ENCODE data around the gene INPP5B. TPM values are rescaled to one million over a fixed set of nuclear protein-coding genes. Genes with fewer than 3 reads are reported as not detected.
"Not testable (repeated sequence)": the region's sequence is repeated elsewhere in the genome, so short reads cannot be mapped to it uniquely, and the experiment has no call there.

INPP5B gene
- total and polyA plus RNA-seq, 9 donors = 9.1 to 14.2 (median 9.7) TPM

GRCh38 chr1:37948841-37949240, 2.0 kb upstream of the INPP5B start:
- Histone ChIP-seq H3K4me3 (ENCODE audit: low read length) (no peak overlapping the region), H3K36me3 (ENCODE audit: control insufficient read depth, insufficient read depth, low read length) (peaks cover 3% of the 10 kb centered on the region), H3K27ac (ENCODE audit: low read length) (no peak overlapping the region), H3K27me3 (ENCODE audit: control insufficient read depth, insufficient read depth, low read length) (no peaks in the 10 kb centered on the region), H3K9me3 (replicated peaks; ENCODE audit: control insufficient read depth, low read depth, low read length) (no peaks in the 10 kb centered on the region), H3K4me1 (ENCODE audit: control insufficient read depth, insufficient read depth, low read length) (peaks cover 16% of the 10 kb centered on the region)
- no peak for DNase-seq

DNA sequence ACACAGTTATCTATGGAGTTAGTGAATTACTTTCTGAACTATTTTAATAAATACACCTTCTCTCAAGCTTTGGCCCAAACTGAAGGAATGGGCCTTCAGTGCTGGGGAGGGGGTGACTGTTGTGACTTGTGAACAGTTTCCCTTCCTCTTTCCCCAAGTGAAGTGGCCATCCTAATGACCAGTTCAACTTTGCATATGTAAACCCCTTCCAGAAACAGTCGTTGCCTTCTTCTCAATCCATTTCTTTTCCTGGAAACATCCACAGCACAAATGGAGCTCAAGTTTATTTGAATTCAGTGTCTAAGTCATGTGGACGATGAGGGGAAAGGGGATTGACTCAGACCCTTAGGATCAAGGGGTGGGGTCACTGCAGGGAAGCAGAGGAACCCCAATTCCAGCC, 1.3 kb upstream of the INPP5B start:
- no peak overlapping the region for H3K27ac ChIP-seq (ENCODE audit: low read length)
- no peak for DNase-seq
- 71% methylated on average over 1 of the region's 2 CpGs for WGBS (ENCODE audit: insufficient coverage)

GRCh38 chr1:37947364-37947763, 511 bp upstream of the INPP5B start:
- DNase-seq = no peak
- 63% methylated on average over 3 of the region's 6 CpGs for WGBS (ENCODE audit: insufficient coverage)
- H3K36me3 ChIP-seq (ENCODE audit: control insufficient read depth, insufficient read depth, low read length) = peaks cover 11% of the 10 kb centered on the region

More for the DNA sequence above, 1.3 kb upstream of the INPP5B start:
- peaks cover 16% of the 10 kb centered on the region for H3K4me1 ChIP-seq (ENCODE audit: control insufficient read depth, insufficient read depth, low read length)
- peaks cover 10% of the 10 kb centered on the region for H3K36me3 ChIP-seq (ENCODE audit: control insufficient read depth, insufficient read depth, low read length)
- H3K4me3 ChIP-seq (ENCODE audit: low read length) = no peak overlapping the region
- no peaks in the 10 kb centered on the region for H3K9me3 ChIP-seq (replicated peaks; ENCODE audit: control insufficient read depth, low read depth, low read length)
- no peaks in the 10 kb centered on the region for H3K27me3 ChIP-seq (ENCODE audit: control insufficient read depth, insufficient read depth, low read length)

GRCh38 chr1:37945743-37946702, 830 bp downstream of the INPP5B start:
- H3K27ac ChIP-seq (ENCODE audit: low read length) = peak overlapping the region; percentile 87
- H3K36me3 ChIP-seq (ENCODE audit: control insufficient read depth, insufficient read depth, low read length) = peaks cover 15% of the 10 kb centered on the region
- 57% methylated on average over 14 of the region's 23 CpGs for WGBS (ENCODE audit: insufficient coverage)
- no peaks in the 10 kb centered on the region for H3K27me3 ChIP-seq (ENCODE audit: control insufficient read depth, insufficient read depth, low read length)
- H3K4me1 ChIP-seq (ENCODE audit: control insufficient read depth, insufficient read depth, low read length) = peaks cover 16% of the 10 kb centered on the region
- no peaks in the 10 kb centered on the region for H3K9me3 ChIP-seq (replicated peaks; ENCODE audit: control insufficient read depth, low read depth, low read length)
- H3K4me3 ChIP-seq (ENCODE audit: low read length) = peak overlapping the region; percentile 75
- peak; percentile 76 for DNase-seq

More at GRCh38 chr1:37947364-37947763, 511 bp upstream of the INPP5B start:
- Histone ChIP-seq H3K27me3 (ENCODE audit: control insufficient read depth, insufficient read depth, low read length) (no peaks in the 10 kb centered on the region), H3K27ac (ENCODE audit: low read length) (no peak overlapping the region), H3K4me3 (ENCODE audit: low read length) (no peak overlapping the region), H3K4me1 (ENCODE audit: control insufficient read depth, insufficient read depth, low read length) (peaks cover 16% of the 10 kb centered on the region), H3K9me3 (replicated peaks; ENCODE audit: control insufficient read depth, low read depth, low read length) (no peaks in the 10 kb centered on the region)

DNA sequence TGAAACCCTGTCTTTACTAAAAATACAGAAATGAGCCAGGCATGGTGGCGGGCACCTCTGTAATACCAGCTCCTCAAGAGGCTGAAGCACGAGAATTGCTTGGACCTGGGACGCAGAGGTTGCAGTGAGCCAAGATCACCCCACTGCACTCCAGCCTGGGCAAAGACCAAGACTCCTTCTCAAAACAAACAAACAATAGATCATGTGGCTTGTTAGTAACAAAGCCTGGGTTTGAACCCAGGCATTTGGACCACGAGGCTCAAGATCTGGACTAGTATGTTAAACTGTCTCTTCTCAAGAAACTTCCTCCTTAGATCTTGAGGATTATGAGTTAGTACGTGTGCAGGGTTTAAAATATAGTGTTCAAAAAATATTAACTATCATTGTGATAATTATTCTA, 1.6 kb downstream of the INPP5B start:
- Histone ChIP-seq H3K27ac (ENCODE audit: low read length) (no peak overlapping the region), H3K9me3 (replicated peaks; ENCODE audit: control insufficient read depth, low read depth, low read length) (no peaks in the 10 kb centered on the region), H3K36me3 (ENCODE audit: control insufficient read depth, insufficient read depth, low read length) (peaks cover 21% of the 10 kb centered on the region), H3K27me3 (ENCODE audit: control insufficient read depth, insufficient read depth, low read length) (no peaks in the 10 kb centered on the region), H3K4me3 (ENCODE audit: low read length) (no peak overlapping the region), H3K4me1 (ENCODE audit: control insufficient read depth, insufficient read depth, low read length) (peaks cover 16% of the 10 kb centered on the region)
- 100% methylated on average over 2 of the region's 5 CpGs for WGBS (ENCODE audit: insufficient coverage)
- no peak for DNase-seq

GRCh38 chr1:37944816-37945215, 2.0 kb downstream of the INPP5B start:
- Histone ChIP-seq H3K4me1 (ENCODE audit: control insufficient read depth, insufficient read depth, low read length) (peaks cover 16% of the 10 kb centered on the region), H3K36me3 (ENCODE audit: control insufficient read depth, insufficient read depth, low read length) (peaks cover 25% of the 10 kb centered on the region), H3K4me3 (ENCODE audit: low read length) (no peak overlapping the region), H3K27me3 (ENCODE audit: control insufficient read depth, insufficient read depth, low read length) (no peaks in the 10 kb centered on the region), H3K27ac (ENCODE audit: low read length) (no peak overlapping the region), H3K9me3 (replicated peaks; ENCODE audit: control insufficient read depth, low read depth, low read length) (no peaks in the 10 kb centered on the region)
- no peak for DNase-seq
- WGBS (ENCODE audit: insufficient coverage) = 86% methylated on average over 5 of the region's 5 CpGs

DNA sequence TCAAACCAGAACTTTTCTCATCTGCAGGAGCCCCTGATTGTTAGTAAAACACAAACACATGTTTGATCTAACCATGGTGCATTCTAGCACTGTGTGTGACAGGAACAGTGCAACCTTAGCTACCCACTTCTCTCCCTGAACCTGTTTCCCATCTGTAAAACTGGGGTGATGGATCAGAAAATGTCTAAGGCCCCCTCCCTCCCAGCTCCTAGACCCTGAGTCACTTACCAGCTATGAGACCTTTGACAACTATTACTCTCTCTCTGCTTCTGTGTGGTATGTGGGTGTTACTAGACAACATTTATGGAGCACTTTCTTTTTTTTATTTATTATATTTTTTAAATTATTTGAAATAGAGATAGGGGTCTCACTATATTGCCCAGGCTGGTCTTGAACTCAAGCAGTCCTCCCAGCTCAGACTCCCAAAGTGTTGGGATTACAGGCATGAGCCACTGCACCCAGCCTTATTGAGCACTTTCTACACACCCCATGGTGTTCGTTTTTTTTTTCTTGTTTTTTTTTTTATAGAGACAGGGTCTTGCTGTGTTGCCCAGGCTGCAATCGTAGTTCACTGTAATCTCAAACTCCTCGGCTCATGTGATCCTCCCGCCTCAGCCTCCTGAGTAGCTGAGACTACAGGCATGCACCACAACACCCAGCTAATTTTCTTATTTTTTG, 2.6 kb downstream of the INPP5B start:
- no peak for DNase-seq
- no peak overlapping the region for H3K4me3 ChIP-seq (ENCODE audit: low read length)
- peaks cover 27% of the 10 kb centered on the region for H3K36me3 ChIP-seq (ENCODE audit: control insufficient read depth, insufficient read depth, low read length)
- peaks cover 16% of the 10 kb centered on the region for H3K4me1 ChIP-seq (ENCODE audit: control insufficient read depth, insufficient read depth, low read length)
- H3K27me3 ChIP-seq (ENCODE audit: control insufficient read depth, insufficient read depth, low read length) = no peaks in the 10 kb centered on the region
- H3K27ac ChIP-seq (ENCODE audit: low read length) = no peak overlapping the region
- no CpG with 5 or more reads among the region's 4 CpGs for WGBS (ENCODE audit: insufficient coverage)
- no peaks in the 10 kb centered on the region for H3K9me3 ChIP-seq (replicated peaks; ENCODE audit: control insufficient read depth, low read depth, low read length)

DNA sequence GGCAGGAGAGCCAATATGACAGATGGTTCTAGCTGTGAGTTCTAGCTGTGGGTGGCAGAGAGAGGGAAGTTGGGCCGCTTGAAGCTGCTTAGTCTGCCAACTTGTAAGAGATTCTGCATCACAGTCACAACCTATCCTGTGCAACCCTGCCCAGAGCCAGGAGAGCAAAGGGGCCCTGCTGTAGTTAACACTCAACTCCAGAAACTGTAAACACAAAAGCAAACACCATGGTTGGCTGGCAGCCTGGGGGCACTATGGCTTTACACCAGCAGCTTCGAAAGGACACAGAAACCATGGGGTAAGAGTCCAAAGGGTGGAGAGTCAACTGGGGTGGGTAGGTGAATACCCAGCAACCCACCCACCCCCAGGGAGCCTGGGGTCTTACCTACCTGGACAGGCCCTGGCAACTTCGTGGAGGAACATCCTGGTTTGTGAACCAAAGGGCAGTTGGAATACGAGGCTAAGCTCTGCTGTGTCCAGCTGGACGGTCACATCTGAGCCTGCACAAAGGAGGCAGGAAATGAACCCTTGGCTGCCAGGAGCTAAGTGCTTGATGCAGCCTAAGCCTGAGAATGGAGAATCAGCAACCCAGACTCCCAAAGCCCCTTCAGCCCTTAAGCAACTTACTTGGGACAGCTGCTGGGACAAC, 6.4 kb downstream of the INPP5B start:
- H3K27ac ChIP-seq (ENCODE audit: low read length) = no peak overlapping the region
- H3K4me3 ChIP-seq (ENCODE audit: low read length) = no peak overlapping the region
- H3K27me3 ChIP-seq (ENCODE audit: control insufficient read depth, insufficient read depth, low read length) = no peaks in the 10 kb centered on the region
- no peaks in the 10 kb centered on the region for H3K4me1 ChIP-seq (ENCODE audit: control insufficient read depth, insufficient read depth, low read length)
- H3K9me3 ChIP-seq (replicated peaks; ENCODE audit: control insufficient read depth, low read depth, low read length) = no peaks in the 10 kb centered on the region
- no peak for DNase-seq
- H3K36me3 ChIP-seq (ENCODE audit: control insufficient read depth, insufficient read depth, low read length) = peaks cover 40% of the 10 kb centered on the region
- WGBS (ENCODE audit: insufficient coverage) = 67% methylated on average over 2 of the region's 5 CpGs

DNA sequence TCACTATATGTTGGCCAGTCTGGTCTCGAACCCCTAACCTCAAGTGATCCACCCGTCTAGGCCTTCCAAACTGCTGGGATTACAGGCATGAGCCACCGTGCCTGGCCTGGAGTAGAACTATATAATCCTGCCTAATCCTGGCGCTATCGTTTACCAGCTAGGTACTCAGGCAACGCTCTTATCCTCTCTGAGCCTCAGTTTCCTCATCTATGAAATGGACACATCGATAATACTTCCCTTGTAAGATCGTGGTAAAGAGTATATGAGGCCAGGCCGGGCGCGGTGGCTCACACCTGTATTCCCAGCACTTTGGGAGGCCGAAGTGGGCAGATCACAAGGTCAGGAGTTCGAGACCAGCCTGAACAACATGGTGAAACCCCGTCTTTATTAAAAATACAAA, 10.1 kb downstream of the INPP5B start:
- H3K4me1 ChIP-seq (ENCODE audit: control insufficient read depth, insufficient read depth, low read length); H3K9me3 ChIP-seq (replicated peaks; ENCODE audit: control insufficient read depth, low read depth, low read length); DNase-seq; H3K4me3 ChIP-seq (ENCODE audit: low read length); H3K27me3 ChIP-seq (ENCODE audit: control insufficient read depth, insufficient read depth, low read length); H3K27ac ChIP-seq (ENCODE audit: low read length): not testable (repeated sequence)
- H3K36me3 ChIP-seq (ENCODE audit: control insufficient read depth, insufficient read depth, low read length) = peaks cover 30% of the 10 kb centered on the region
- WGBS (ENCODE audit: insufficient coverage) = 93% methylated on average over 10 of the region's 14 CpGs

GRCh38 chr1:37932759-37933158, 14.1 kb downstream of the INPP5B start:
- no CpG with 5 or more reads among the region's 4 CpGs for WGBS (ENCODE audit: insufficient coverage)
- peaks cover 14% of the 10 kb centered on the region for H3K4me1 ChIP-seq (ENCODE audit: control insufficient read depth, insufficient read depth, low read length)
- DNase-seq = no peak
- H3K27me3 ChIP-seq (ENCODE audit: control insufficient read depth, insufficient read depth, low read length) = no peaks in the 10 kb centered on the region
- H3K4me3 ChIP-seq (ENCODE audit: low read length) = no peak overlapping the region
- peaks cover 20% of the 10 kb centered on the region for H3K36me3 ChIP-seq (ENCODE audit: control insufficient read depth, insufficient read depth, low read length)
- H3K27ac ChIP-seq (ENCODE audit: low read length) = no peak overlapping the region
- no peaks in the 10 kb centered on the region for H3K9me3 ChIP-seq (replicated peaks; ENCODE audit: control insufficient read depth, low read depth, low read length)
